MCF 10A (cell line): ENCODE data around the gene GABRD. TPM values are rescaled to one million over a fixed set of nuclear protein-coding genes. Genes with fewer than 3 reads are reported as not detected.

Experiments used
- BruUV-seq: library from RNA; stranded (reverse); fragments of 400-500 nt; replicated peaks from 2 replicates; lab custom pipeline; 2021; lab: Mats Ljungman, UMichigan
- CTCF ChIA-PET: fragments of 300-600 bp; sonication (Branson Sonifier 250); formaldehyde crosslinking; extraction: SDS; loops from one replicate; lab custom pipeline; 2021; ENCODE audit warnings: antibody characterized with exemption, inconsistent platforms; lab: Yijun Ruan, JAX
- POLR2A ChIA-PET: fragments of 300-600, 350-650 bp; sonication (Branson Sonifier 250); formaldehyde crosslinking; extraction: SDS; loops from one replicate; lab custom pipeline; 2020; ENCODE audit warnings: antibody characterized with exemption, inconsistent platforms; lab: Yijun Ruan, JAX
- DNase-seq: peaks from one replicate; pipeline ENCODE4 v3.0.0-alpha.2; 2018; ENCODE audit not compliant: unreplicated experiment
- H3K27ac Mint-ChIP-seq: one replicate; pipeline ENCODE4 v1.8.0; 2022; ENCODE audit warnings: mild to moderate bottlenecking, low read depth, mixed read lengths; ENCODE audit not compliant: unreplicated experiment
- H3K27me3 Mint-ChIP-seq: one replicate; pipeline ENCODE4 v1.8.0; 2022; ENCODE audit warnings: mixed read lengths; ENCODE audit not compliant: insufficient read depth, unreplicated experiment
- H3K36me3 Mint-ChIP-seq: one replicate; pipeline ENCODE4 v1.8.0; 2022; ENCODE audit warnings: mild to moderate bottlenecking, moderate library complexity, mixed read lengths; ENCODE audit not compliant: insufficient read depth, unreplicated experiment
- H3K4me1 Mint-ChIP-seq: one replicate; pipeline ENCODE4 v1.8.0; 2022; ENCODE audit warnings: mixed read lengths; ENCODE audit not compliant: insufficient read depth, unreplicated experiment
- H3K4me3 Mint-ChIP-seq: one replicate; pipeline ENCODE4 v1.8.0; 2022; ENCODE audit warnings: mild to moderate bottlenecking, moderate library complexity, mixed read lengths; ENCODE audit not compliant: unreplicated experiment
- H3K9me3 Mint-ChIP-seq: one replicate; pipeline ENCODE4 v1.8.0; 2022; ENCODE audit warnings: mixed read lengths; ENCODE audit not compliant: unreplicated experiment
- CTCF ChIP-seq: fragments of 200-600 bp; IDR thresholded peaks from one replicate; pipeline ENCODE4 v1.8.0; 2022; ENCODE audit warnings: antibody characterized with exemption, mild to moderate bottlenecking; ENCODE audit not compliant: unreplicated experiment
- intact Hi-C: fragments of 100-400 bp; cut with micrococcal nuclease; formaldehyde crosslinking; loops from 2 replicates; pipeline ENCODE4 v1.14.1; 2022
- total RNA-seq: library from RNA; stranded (reverse); gene quantifications from 2 replicates; pipeline ENCODE4 v1.2.3, GENCODE V29; 2022

Gene GABRD
- total RNA-seq, 1 experiment from 2014 or later = not detected

- no peak overlapping the region for H3K27ac Mint-ChIP-seq
- DNase-seq = no peak
- H3K27me3 Mint-ChIP-seq = no peaks in the 10 kb centered on the region
- H3K4me3 Mint-ChIP-seq = no peak overlapping the region
- no TSS peak for BruUV-seq
- POLR2A ChIA-PET = no interaction called here
- H3K36me3 Mint-ChIP-seq = peaks cover 11% of the 10 kb centered on the region
- H3K4me1 Mint-ChIP-seq = no peaks in the 10 kb centered on the region
- TF ChIP-seq CTCF = no peak
- intact Hi-C loops = no loop called here
- no peaks in the 10 kb centered on the region for H3K9me3 Mint-ChIP-seq
- CTCF ChIA-PET = no interaction called here
Observed at GRCh38 chr1:2067393-2067792, 48.2 kb downstream of the GABRD start.

- DNase-seq = no peak
- ChIA-PET POLR2A (no interaction called here), CTCF (interaction anchor here (0.7 kb wide), 1 partner anchor 24 kb away, joined by 3 read pairs; no protein-coding TSS in a partner anchor)
- H3K36me3 Mint-ChIP-seq = peaks cover 7% of the 10 kb centered on the region
- H3K27me3 Mint-ChIP-seq = no peaks in the 10 kb centered on the region
- TF ChIP-seq CTCF = no peak
- H3K9me3 Mint-ChIP-seq = no peaks in the 10 kb centered on the region
- intact Hi-C loops = no loop called here
- H3K27ac Mint-ChIP-seq = no peak overlapping the region
- no peak overlapping the region for H3K4me3 Mint-ChIP-seq
- no TSS peak for BruUV-seq
- no peaks in the 10 kb centered on the region for H3K4me1 Mint-ChIP-seq
Observed at GRCh38 chr1:2067981-2068380, 48.8 kb downstream of the GABRD start.

- no peak for DNase-seq
- Mint-ChIP-seq H3K4me3 (no peak overlapping the region), H3K36me3 (peaks cover 6% of the 10 kb centered on the region), H3K27me3 (no peaks in the 10 kb centered on the region), H3K9me3 (no peaks in the 10 kb centered on the region), H3K27ac (no peak overlapping the region), H3K4me1 (no peaks in the 10 kb centered on the region)
- BruUV-seq = no TSS peak
- TF ChIP-seq CTCF = no peak
- CTCF ChIA-PET = no interaction called here
- intact Hi-C loops = no loop called here
- POLR2A ChIA-PET = no interaction called here
Observed at GRCh38 chr1:2068951-2069350, 49.8 kb downstream of the GABRD start.

GRCh38 chr1:2070016-2070415 lies 50.9 kb downstream of the GABRD start:
- Mint-ChIP-seq H3K9me3 (no peaks in the 10 kb centered on the region), H3K36me3 (no peaks in the 10 kb centered on the region), H3K4me1 (no peaks in the 10 kb centered on the region), H3K4me3 (no peak overlapping the region), H3K27ac (no peak overlapping the region), H3K27me3 (no peaks in the 10 kb centered on the region)
- TF ChIP-seq CTCF = no peak
- no peak for DNase-seq
- POLR2A ChIA-PET = no interaction called here
- intact Hi-C loops = no loop called here
- CTCF ChIA-PET = interaction anchor here (2.1 kb wide), 1 partner anchor 26 kb away, joined by 6 read pairs; no protein-coding TSS in a partner anchor
- BruUV-seq = no TSS peak
